Neural cell (in vitro differentiated cells): Measurements from ENCODE around the gene ZC3H4.

Experiments used
- EP300 ChIP-seq: fragments of 450-650 bp; conservative IDR thresholded peaks from 2 replicates; pipeline ENCODE4 v1.6.1; 2014; ENCODE audit warnings: antibody characterized with exemption, mild to moderate bottlenecking, moderate library complexity; ENCODE audit not compliant: poor library complexity, severe bottlenecking
- EZH2 ChIP-seq: fragments of 200-600, 300-800 bp; shearing (Covaris generic), sonication (generic); IDR thresholded peaks from 2 replicates; pipeline ENCODE4 v1.6.1; 2014; ENCODE audit warnings: antibody characterized with exemption, low read length, borderline replicate concordance, mild to moderate bottlenecking; ENCODE audit not compliant: insufficient read depth, poor library complexity, severe bottlenecking
- MXI1 ChIP-seq: fragments of 450-650 bp; conservative IDR thresholded peaks from 2 replicates; pipeline ENCODE4 v1.6.1; 2014; ENCODE audit warnings: antibody characterized with exemption, mild to moderate bottlenecking; ENCODE audit not compliant: poor library complexity, severe bottlenecking
- POLR2AphosphoS5 ChIP-seq: IDR thresholded peaks from 2 replicates; pipeline ENCODE4 v1.6.1; 2012
- RAD21 ChIP-seq: fragments of 450-650 bp; conservative IDR thresholded peaks from 2 replicates; pipeline ENCODE4 v1.6.1; 2014; ENCODE audit warnings: antibody characterized with exemption, mild to moderate bottlenecking, moderate library complexity
- REST ChIP-seq: IDR thresholded peaks from 2 replicates; pipeline ENCODE4 v1.6.1; 2012; ENCODE audit warnings: borderline replicate concordance
- SMC3 ChIP-seq: fragments of 450-650 bp; conservative IDR thresholded peaks from 2 replicates; pipeline ENCODE4 v1.6.1; 2014; ENCODE audit warnings: antibody characterized with exemption, mild to moderate bottlenecking, moderate library complexity; ENCODE audit not compliant: poor library complexity
- TAF1 ChIP-seq: IDR thresholded peaks from 2 replicates; pipeline ENCODE4 v1.6.1; 2012; ENCODE audit warnings: low read depth
- TF ChIP-seq, protein P1 (sequence below): fragments of 450-650 bp; IDR thresholded peaks from 2 replicates; pipeline ENCODE4 v1.5.1; 2014; ENCODE audit warnings: antibody characterized with exemption, mild to moderate bottlenecking, moderate library complexity; ENCODE audit not compliant: poor library complexity, severe bottlenecking

GRCh38 chr19:47075941-47076340 is 37.6 kb downstream of the ZC3H4 start:
- TF ChIP-seq, protein P1, sequence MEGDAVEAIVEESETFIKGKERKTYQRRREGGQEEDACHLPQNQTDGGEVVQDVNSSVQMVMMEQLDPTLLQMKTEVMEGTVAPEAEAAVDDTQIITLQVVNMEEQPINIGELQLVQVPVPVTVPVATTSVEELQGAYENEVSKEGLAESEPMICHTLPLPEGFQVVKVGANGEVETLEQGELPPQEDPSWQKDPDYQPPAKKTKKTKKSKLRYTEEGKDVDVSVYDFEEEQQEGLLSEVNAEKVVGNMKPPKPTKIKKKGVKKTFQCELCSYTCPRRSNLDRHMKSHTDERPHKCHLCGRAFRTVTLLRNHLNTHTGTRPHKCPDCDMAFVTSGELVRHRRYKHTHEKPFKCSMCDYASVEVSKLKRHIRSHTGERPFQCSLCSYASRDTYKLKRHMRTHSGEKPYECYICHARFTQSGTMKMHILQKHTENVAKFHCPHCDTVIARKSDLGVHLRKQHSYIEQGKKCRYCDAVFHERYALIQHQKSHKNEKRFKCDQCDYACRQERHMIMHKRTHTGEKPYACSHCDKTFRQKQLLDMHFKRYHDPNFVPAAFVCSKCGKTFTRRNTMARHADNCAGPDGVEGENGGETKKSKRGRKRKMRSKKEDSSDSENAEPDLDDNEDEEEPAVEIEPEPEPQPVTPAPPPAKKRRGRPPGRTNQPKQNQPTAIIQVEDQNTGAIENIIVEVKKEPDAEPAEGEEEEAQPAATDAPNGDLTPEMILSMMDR: no peak
- TF ChIP-seq REST: no peak
- TF ChIP-seq EP300: no peak
- TF ChIP-seq EZH2: no peak
- TF ChIP-seq MXI1: no peak
- no peak for TF ChIP-seq POLR2AphosphoS5
- no peak for TF ChIP-seq TAF1
- TF ChIP-seq RAD21: no peak
- TF ChIP-seq SMC3: no peak
